GM12878 (cell line): ENCODE results near the gene PREX1.

Experiments
- ATF3 ChIP-seq: IDR thresholded peaks from 2 replicates; pipeline ENCODE4 v1.6.1; 2011; ENCODE audit warnings: low read depth, mild to moderate bottlenecking, low read length, moderate library complexity, borderline replicate concordance; ENCODE audit errors: extremely low read depth
- CEBPB ChIP-seq, 2 experiments: fragments of 150-350 bp in 1 of 2; IDR thresholded peaks; 2 replicates each; pipeline ENCODE4 v1.6.1; 2012 to 2014; ENCODE audit warnings: low read depth in 2 of 2, low read length in 2 of 2, borderline replicate concordance in 1 of 2, inconsistent platforms in 1 of 2
- KDM1A ChIP-seq: fragments of 200-600 bp; sonication (generic); IDR thresholded peaks from 2 replicates; pipeline ENCODE4 v1.6.1; 2016; ENCODE audit warnings: borderline replicate concordance
- POLR2A ChIP-seq: IDR thresholded peaks from 2 replicates; pipeline ENCODE4 v1.6.1; 2011; ENCODE audit warnings: low read depth, mild to moderate bottlenecking, low read length

GRCh38 chr20:48761023-48761785, 66.6 kb downstream of the PREX1 start:
- no peak for TF ChIP-seq ATF3
- peak in 1 of 2 experiments; percentile 34; a peak in 1 of 4 replicates for TF ChIP-seq CEBPB (IDR thresholded peaks at IDR 0.05; ENCODE audit: borderline replicate concordance in 1 of 2, low read depth in 2 of 2, low read length in 2 of 2)
- TF ChIP-seq KDM1A = no peak
- TF ChIP-seq POLR2A = 0 out of 2 replicates have a peak, but pooled peaks have one; percentile 2
